Epithelial cell of prostate (primary cell): ENCODE results near the gene SLX4IP.

Experiments used
- DNase-seq: peaks from one replicate; pipeline ENCODE4 v3.0.0-alpha.2; 2011; ENCODE audit warnings: low read depth, low spot score
- H3K27ac ChIP-seq: fragments of 450-650 bp; 2 replicates; pipeline ENCODE4 v1.5.1; 2017; ENCODE audit warnings: mild to moderate bottlenecking

Gene SLX4IP

DNA sequence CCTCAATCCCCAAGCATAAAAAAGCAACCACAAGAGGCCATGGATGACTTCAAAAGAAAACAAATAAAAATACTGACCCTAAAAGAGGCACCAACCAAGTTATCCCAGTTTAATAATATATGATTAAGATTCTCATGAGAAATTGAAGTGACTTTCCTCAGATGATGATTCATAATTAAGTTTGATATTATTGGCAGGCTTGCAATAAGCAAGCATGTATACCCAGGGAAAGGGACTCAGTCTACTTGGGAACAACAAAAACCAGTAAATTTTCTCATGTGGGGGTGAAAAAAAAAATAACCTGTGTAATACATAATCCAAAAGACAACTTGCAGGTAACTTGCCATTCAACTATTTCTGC, 219.1 kb downstream of the SLX4IP start:
- DNase-seq: no peak
- H3K27ac ChIP-seq: peak overlapping the region; percentile 99

DNA sequence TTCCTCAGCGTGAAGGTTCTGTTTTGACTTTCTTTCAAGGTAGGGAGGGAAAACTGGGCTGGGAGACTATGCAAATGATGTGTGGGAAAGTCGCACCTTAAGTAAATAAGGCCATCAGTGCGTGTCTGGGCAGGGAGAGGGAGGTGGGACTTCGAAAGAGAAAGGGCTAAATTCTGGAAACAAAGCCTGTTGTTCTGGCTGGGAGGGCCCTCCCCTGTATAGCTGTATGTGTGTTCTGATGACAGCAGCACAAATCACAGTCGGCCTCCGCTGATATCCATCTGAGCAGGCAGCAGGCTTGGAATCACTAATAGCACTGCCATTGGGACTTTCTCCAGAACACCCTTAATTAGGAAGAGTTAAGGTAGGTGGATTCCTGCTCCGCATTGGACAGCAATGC, 219.5 kb downstream of the SLX4IP start:
- peak; percentile 96 for DNase-seq
- peak overlapping the region; percentile 99 for H3K27ac ChIP-seq

DNA sequence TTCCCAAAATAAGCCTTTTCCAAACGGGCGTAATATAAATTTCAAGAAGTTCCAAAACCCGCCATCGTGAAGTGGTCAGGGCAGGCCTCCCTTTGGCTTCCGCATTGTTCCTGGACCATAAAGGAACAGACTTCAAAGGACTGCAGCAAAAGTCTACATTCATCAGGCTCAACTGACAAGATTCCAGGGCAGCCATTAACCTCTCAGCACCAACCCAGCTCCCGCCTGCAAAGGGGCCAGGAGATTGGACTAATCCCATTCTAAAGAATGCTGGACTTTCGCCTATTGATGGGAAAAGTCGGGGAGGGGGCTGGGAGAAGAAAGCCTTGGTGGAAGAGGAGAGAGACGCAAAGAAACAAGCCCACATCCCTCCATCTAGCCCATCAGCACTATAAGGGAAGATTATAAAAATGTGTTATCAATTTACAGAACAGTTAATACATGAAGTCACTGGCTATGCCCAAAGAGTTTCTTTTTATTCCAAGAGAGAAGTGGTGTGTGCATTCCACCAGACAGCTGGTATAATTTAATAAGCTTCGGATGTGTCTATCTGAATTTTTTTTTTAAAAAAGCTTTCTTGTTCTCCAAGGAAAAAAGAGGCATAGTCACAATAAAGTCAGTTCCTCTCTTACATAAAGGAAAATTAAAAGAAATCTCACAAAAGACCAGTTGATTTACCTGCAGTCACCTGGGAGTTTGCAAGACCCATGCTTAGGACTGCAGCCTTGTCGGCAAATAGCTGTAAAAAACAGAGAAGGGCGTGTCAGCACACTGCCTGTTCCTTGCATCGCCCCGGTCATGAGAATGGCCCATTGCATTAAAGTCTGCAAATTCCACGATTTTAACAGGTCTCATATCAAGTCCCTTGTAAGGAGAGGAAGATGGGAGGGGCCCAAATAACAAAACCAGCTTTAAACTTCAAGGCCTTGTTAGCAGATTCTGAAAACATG, 220.9 kb downstream of the SLX4IP start:
- H3K27ac ChIP-seq: peak overlapping the region; percentile 99
- no peak for DNase-seq

DNA sequence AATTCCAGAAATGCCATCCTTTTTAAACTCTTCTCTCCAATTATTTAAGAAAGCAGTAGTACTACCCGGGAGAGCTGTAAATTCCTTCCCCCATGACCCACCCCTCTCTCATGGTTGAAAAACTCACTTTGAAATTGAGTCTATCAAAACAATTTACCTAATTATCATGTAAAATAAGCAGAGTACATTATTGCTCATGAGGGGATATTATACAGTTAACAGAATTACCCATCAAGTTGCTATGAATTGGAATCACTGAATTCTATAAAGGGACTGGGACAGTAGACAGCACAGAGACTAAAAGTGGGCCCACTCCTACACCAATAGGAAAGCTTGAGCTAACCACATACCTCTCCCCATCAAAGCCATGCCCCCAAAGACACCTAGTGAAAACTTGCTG, 222.3 kb downstream of the SLX4IP start:
- DNase-seq: no peak
- peak overlapping the region; percentile 99 for H3K27ac ChIP-seq

DNA sequence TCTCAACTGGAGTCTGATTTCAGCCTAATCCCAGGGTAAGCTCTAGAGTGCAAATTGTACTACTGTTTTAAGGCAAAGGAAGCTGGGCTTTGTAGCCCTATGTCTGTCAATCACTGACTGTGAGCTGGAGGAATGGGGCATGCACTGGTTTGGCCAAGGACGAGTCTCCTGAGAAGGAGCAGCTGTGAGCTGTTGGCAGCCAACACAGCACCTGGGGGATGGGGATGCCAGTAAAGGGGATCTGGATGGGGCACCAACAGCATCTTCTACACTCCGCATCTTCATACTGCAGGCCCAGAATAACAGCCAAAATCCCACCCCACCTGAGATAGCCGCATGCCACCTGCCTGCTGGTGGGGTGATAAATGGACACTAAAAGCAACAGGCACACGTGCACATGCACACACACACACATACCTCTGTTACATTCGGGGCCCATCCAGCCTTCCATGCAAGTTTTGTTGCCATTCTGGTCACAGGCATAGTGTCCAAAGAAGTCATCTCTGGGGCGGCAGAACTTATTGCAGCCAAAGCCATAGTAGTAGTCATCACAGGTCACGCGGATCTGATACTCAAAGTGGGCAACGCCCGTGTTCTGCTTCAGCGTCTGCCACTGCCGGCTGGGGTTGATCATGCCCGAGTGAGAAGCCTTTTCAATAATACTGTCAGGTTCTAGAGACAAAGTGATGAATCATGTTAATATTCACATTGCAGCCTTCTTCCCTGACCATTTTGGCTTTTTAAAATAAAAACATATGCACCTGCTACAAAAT, 223.1 kb downstream of the SLX4IP start:
- peak overlapping the region; percentile 99 for H3K27ac ChIP-seq

DNA sequence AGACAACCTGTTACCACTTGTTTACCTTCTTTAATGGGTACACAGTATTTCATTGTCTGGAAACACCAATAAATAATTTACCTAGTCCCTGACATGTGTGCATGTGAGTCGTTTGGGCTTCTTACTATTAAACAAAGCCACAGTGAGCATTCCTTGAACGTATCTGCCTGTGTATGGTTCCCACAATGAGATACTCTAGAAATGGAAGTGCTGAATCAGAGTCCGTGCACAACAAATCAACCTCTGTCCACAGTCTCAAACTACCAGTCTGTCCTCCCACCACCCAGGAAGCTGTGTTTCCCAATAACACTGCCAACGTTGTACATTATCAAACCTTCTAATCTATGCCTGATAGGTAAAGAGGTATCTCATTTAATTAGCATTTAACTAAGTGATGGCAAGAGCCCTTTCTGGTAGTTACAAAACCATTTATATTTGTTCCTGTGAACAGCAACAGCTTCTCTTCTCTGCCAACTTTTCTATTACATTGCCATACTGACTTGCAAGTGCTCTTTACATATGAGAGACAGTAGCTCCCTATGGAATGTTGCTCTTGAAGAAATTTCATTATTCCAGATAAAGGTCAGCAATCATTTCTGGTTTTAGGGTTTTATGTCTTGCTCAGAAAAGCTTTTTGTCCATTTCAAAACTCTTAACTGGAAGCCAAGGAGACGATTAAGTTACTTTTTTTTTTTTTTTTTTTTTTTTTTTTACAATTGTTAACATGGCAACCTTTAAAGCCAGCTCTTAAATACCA, 223.9 kb downstream of the SLX4IP start:
- peak overlapping the region; percentile 99 for H3K27ac ChIP-seq
- no peak for DNase-seq

More for the DNA sequence above, 223.1 kb downstream of the SLX4IP start:
- DNase-seq: no peak

DNA sequence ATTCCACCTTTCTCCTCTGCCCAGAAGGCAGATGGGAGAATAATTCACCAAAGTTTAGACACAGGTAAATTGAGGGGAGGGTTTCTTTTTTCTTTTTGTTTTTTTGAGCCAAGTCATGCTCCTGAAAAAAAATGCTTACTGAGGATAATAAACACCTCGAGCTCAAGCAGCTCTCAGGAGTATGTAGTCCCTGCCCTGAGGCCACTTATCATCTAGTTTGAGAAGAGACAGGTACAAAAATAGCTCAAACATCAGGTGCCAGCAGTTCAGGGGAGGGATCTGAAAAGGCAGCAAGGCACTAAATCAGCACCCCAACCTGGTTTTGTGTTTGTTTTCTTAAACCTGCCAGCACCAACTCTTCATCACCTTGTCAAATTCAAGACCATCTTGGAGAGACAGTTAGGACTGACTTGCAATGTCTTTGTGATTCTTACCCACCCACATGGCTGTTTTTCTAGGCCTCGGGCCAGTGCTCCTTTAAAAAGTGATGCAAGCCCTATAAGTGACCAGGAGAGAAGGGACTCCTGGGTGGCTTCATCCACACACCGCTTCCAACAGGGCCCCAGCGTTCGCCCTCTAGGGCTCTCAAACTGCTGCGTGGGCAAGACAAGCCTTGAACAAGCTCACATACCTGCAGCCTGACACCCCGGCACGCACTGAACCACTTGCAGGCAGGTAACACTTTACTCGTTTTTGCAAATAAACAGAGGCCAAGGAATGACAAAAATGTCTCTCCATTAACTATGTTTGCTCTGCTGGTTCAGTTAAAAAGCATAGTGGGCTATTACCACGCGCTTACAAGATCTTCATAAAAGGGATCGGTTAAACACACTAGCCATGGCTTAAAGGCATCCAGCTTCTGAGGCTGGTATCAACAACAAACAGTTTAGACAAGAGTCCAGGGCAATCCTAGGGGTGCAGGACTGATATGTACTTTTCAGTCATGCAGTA, 224.8 kb downstream of the SLX4IP start:
- no peak for DNase-seq

DNA sequence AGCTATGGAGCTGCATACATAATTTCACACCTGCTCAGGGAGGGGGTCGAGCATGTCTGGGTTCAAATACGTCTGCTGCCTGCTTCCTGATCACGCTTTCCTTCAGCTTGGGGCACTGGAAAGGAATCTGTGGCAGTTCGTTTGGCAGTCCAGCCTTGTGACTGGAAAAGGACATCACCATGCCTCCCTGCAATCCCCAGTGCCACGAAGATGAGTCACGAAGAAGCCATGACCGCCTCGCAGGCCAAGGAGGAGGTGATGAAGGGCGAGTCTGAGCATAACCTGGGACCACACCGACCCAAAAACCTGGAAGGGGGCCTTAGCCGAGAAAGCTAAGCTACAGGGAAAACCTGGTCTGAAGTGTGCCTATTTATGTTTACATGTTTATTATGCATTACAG, 225.6 kb downstream of the SLX4IP start:
- H3K27ac ChIP-seq: peak overlapping the region; percentile 99
- no peak for DNase-seq

More for the DNA sequence above, 224.8 kb downstream of the SLX4IP start:
- peak overlapping the region; percentile 99 for H3K27ac ChIP-seq

DNA sequence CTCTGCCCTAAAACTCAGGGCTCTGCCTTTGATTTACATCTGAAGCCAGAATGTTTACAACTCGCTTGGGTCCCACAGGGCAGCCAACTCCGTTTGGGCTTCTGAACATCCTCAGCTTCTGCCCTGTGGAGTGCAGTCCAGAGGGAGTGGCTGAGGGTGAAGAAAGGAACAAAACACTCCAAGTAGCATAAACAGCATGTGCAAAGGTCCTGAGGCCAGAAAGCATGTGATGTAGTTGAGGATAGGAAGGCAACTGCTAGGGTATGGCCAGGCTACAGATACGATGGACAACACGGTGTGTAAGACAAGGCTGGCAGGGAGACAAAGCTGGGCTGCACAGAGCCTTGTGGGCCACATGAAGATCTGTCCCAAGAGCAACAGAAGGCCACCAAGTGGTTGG, 226.2 kb downstream of the SLX4IP start:
- no peak for DNase-seq
- peak overlapping the region; percentile 99 for H3K27ac ChIP-seq

DNA sequence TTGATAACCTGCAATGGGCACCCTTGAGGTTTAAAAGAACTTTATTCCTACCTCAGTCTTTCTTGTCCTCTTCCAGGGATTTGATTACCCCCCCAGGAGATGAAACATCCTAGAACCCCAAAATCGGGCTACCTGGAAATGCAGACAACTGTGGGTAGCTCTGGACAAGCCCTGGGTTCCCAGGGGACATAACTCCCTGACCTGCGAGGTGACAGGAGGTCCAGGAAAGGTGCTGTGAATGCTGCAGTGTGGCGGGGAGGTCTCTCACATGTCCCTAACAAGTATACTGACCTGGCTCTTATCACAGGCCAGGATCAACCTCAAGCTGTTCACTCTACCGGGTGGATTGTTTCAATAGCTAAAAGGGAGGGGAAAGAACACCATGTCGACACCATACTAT, 227.0 kb downstream of the SLX4IP start:
- peak overlapping the region; percentile 99 for H3K27ac ChIP-seq
- no peak for DNase-seq

DNA sequence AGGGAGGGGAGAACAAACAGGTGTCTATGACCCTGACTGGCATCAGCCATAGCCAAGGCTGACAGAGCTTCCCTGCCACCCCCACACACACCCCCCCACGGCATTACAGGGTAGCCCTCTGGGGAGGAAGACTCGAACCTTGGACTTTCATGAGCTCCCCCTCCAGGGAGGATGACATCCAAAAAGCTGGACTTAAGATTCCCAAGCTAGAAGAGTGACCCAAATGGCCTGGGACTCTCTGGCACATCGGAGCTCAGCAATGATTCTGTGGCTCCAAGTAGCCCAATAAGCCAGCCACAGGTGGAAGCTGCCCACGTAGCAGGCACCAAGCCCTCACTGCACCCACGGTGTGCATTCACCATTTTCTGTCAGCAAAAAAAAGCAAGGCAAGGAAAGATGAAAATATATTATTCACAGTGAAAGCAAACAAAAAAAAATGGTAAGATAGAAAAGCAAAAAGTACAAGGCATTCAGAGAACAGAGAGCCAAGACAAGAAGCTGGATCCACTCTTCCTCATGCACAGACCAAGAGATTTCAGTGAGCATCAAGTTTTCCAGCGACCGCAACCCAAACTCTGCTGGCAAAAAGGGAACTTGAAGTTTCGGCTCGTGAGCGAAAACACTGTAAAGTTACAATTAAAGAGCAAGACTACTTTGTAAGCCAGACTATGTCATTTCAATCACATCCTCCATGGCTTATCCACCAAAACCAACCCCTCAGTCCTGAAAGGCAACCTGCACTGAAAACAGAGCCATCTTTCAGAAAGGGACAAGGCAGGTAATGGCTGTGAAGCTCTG, 227.8 kb downstream of the SLX4IP start:
- no peak for DNase-seq
- H3K27ac ChIP-seq: peak overlapping the region; percentile 99

DNA sequence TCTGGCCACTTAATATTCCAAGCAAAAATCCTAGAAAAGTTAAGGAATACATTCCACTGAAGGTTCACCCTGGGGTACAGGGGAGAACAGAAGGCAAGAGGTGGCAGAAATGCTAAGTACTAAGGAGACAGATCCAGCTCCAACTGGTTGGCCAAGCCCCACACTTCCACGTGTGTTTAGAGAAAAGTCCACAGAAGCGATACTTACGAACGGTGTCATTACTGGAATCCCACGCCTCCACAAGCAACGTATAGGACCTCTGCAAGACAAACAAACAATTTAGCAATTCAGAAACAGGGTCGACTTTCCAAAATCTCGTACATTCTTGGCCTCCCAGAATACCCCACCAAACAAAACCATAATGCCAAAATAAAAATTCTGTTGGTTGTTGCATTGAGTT, 228.7 kb downstream of the SLX4IP start:
- H3K27ac ChIP-seq: peak overlapping the region; percentile 99
- DNase-seq: no peak

DNA sequence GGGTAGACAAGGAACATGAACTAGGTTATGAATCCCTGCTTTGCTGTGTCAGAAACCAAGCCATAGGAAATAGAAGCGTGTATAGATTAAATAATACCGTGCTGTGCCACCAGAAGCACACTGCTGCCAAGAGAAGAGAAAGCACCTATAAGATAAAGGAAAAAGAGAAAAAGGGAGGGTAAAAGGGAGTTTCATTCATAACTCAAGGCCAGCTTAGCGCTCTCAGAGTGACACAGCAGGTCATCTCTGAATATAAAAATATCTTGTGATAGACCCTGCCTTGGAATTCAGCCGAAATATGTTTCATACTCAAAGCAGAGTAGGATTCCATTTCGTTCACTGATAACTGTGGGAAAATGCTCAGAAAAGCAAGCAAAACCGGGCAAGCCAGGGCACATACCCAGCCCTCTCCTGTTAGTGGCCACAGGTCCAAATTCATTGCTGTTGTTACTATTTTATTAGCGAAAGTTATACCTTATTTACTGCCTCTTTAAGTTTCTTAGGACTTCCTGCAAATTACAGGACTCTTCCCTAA, 230.0 kb downstream of the SLX4IP start:
- no peak for DNase-seq
- peak overlapping the region; percentile 99 for H3K27ac ChIP-seq

DNA sequence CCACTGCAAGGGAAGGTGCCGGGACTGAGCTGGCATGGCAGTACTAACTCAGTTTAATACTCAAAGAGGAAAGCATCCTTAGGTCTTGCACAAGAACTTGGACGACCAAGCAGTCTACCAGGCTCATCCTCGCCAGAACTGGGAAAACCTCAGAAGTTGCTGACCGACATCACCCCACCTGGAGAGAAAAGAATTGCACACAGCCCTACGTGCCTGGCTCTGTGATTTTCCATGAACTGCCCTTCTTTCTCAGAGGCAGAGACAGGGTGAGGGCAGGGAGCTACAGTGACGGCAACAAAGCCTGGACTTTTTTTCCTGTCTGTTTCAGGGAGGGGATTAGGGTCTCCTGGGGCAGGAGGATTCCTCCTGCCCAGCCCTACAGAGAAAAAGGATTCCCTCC, 230.7 kb downstream of the SLX4IP start:
- DNase-seq: no peak
- H3K27ac ChIP-seq: peak overlapping the region; percentile 99

DNA sequence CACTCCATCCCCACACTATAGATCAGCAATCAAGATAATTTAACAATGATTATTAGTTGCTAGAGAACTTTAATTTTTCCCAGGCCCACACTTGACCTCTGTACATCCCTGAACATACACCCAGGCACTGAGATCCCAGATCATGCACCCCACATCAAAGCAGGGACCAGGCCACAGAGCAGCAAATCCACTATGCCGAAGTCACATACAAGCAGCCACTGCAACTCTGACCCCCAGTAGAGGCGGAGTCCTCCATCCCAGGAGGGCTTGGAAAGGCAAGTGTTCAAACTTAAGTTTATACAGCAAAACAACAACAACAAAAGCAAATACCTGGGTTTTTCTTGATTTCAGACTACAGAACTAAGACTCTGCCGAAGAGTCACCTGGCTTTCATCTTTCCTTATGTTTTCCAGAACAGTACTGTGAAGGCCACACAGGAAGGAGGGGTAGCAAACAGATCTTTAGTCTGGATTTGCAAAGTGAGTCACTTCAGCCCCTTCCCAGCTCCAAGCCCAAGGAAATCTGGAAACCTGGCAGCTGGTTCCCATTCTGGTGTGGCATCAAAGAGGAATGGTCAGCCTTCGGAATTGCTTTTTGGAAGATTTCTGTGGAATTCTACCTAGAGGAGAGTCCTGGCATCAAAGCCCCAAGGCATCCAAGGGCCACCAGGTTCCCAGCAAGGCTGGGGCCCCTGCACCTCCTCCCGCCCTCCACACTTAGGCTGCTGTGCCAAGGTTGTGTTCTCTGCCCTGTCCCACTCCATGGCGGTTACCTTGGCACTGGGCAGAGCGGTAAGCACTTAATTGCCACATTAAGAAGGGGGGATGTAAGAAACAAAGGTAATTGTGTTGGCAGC, 231.3 kb downstream of the SLX4IP start:
- DNase-seq: no peak
- peak overlapping the region; percentile 99 for H3K27ac ChIP-seq

DNA sequence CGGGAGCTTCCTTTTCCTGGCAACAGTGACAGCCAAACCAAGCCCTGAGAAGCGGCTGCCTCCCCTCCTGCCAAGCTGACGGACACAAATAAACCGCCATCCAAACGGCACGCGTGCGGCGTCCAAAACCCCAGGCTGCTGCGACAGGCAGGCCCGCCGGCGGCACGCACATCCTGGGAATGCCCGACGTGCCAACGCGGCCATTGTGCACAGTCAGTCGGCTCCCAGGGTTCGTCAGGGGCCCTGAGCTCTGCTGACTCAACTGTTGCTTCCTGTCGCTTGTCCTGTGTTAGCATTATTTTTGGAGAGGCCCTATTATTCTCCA, 231.9 kb downstream of the SLX4IP start:
- peak overlapping the region; percentile 99 for H3K27ac ChIP-seq
- no peak for DNase-seq

DNA sequence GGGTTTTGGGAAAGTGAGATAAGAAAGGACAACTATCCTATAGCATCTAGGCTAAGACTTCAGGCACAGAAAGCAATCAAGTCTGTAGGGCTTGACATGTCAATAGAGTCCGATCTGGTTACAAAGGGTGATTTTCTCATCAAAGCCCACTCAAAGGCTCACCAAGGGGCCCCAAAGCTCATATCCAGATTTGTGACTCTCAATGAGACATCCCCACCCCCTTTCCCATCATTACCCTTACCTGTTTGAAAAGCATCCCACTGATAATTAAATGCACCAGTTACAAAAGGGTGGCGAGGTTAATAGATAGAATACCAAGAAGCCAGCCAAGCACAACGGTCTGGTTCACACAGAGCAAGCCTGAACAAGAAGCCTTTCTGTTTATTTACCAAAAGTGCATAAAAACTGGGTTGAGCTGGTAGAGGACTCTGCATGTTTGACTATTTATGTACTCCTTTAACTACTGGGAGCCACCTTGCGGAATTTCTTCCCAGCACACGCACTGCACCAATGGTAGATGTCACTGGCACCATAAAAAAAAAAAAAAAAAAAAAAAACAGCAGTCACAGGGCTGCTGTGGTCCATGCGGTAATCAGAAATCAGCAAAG, 232.6 kb downstream of the SLX4IP start:
- peak overlapping the region; percentile 99 for H3K27ac ChIP-seq
- peak; percentile 79 for DNase-seq
